Right atrium auricular region (tissue), 2 donors: ENCODE measurements around the gene SVOPL. TPM values are rescaled to one million over a fixed set of nuclear protein-coding genes. Genes with fewer than 3 reads are reported as not detected.

Experiments used
- DNase-seq: peaks from one replicate; pipeline ENCODE4 v3.0.0-alpha.2; 2019; ENCODE audit warnings: low spot score
- H3K27ac ChIP-seq, 2 donors: fragments of 200-600 bp; sonication (generic); 1 replicate in 1 of 2; 2 replicates in 1 of 2; pipeline ENCODE4 v1.5.1; 2016 to 2019
- H3K27me3 ChIP-seq, 2 donors: fragments of 200-600 bp; sonication (generic); one replicate each; pipeline versions ENCODE4 v1.5.1 to v1.6.0; 2017 to 2019
- H3K36me3 ChIP-seq: fragments of 200-600 bp; sonication (generic); one replicate; pipeline ENCODE4 v1.5.1; 2016
- H3K4me1 ChIP-seq, 2 donors: fragments of 200-600 bp; sonication (generic); one replicate each; pipeline versions ENCODE4 v1.5.1 to v1.6.0; 2017 to 2019
- H3K4me3 ChIP-seq, 2 donors: fragments of 200-600 bp; sonication (generic); 1 replicate in 1 of 2; 2 replicates in 1 of 2; pipeline ENCODE4 v1.5.1; 2017 to 2019; ENCODE audit warnings: mild to moderate bottlenecking in 1 of 2, moderate library complexity in 1 of 2
- H3K9me3 ChIP-seq, 2 donors: fragments of 200-600 bp; sonication (generic); one replicate each; pipeline ENCODE4 v1.5.1; 2019
- CTCF ChIP-seq, 2 donors: fragments of 200-600 bp; sonication (generic); IDR thresholded peaks; one replicate each; pipeline ENCODE4 v1.5.1; 2019; ENCODE audit warnings: antibody characterized with exemption in 2 of 2
- total RNA-seq, 2 donors: library from RNA; depleted of rRNA; stranded (reverse); fragments of >200 nt; gene quantifications; one replicate each; pipeline ENCODE4 v1.1.0, GENCODE V29; 2016

Gene SVOPL
- total RNA-seq, 2 donors from 2014 or later, result not detected

DNA sequence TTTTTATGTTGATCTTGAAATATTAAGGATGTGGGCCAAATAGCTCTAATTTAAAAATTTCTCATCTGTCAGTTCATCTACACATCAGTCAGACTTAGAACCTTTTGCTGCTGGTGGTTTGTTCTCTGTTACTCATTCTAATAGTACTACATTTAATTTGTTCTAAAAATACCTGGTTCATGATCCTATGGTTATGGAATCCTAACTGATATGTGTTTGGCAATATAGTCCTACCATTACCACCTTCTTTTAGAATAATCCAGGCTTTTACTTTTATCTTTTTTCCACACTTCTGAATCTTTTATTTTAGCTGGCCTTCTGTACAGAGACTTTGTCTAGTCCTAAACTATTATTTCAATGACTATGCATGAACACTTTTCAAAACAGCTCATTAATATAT, 116.9 kb downstream of the SVOPL start:
- Histone ChIP-seq H3K27ac (no peak overlapping the region), H3K36me3 (peaks cover 41% of the 10 kb centered on the region), H3K4me3 (no peak overlapping the region), H3K4me1 (no peaks in the 10 kb centered on the region), H3K27me3 (no peaks in the 10 kb centered on the region), H3K9me3 (no peaks in the 10 kb centered on the region)
- no peak for TF ChIP-seq CTCF (IDR thresholded peaks at IDR 0.05)
- no peak for DNase-seq

- H3K4me3 ChIP-seq, result no peak overlapping the region
- peaks cover 59% of the 10 kb centered on the region for H3K36me3 ChIP-seq
- no peak for DNase-seq
Observed at GRCh38 chr7:138581065-138581464, 120.1 kb downstream of the SVOPL start.

GRCh38 chr7:138579671-138580070, 121.5 kb downstream of the SVOPL start:
- no peak overlapping the region for H3K27ac ChIP-seq
- H3K27me3 ChIP-seq, result no peaks in the 10 kb centered on the region
- no peak overlapping the region for H3K4me3 ChIP-seq
- no peak for TF ChIP-seq CTCF (IDR thresholded peaks at IDR 0.05)
- H3K36me3 ChIP-seq, result peaks cover 59% of the 10 kb centered on the region
- no peak for DNase-seq
- H3K4me1 ChIP-seq, result no peaks in the 10 kb centered on the region
- H3K9me3 ChIP-seq, result no peaks in the 10 kb centered on the region

More at GRCh38 chr7:138581065-138581464, 120.1 kb downstream of the SVOPL start:
- TF ChIP-seq CTCF (IDR thresholded peaks at IDR 0.05), result no peak
- no peak overlapping the region for H3K27ac ChIP-seq
- H3K4me1 ChIP-seq, result no peaks in the 10 kb centered on the region
- no peaks in the 10 kb centered on the region for H3K9me3 ChIP-seq
- H3K27me3 ChIP-seq, result no peaks in the 10 kb centered on the region

DNA sequence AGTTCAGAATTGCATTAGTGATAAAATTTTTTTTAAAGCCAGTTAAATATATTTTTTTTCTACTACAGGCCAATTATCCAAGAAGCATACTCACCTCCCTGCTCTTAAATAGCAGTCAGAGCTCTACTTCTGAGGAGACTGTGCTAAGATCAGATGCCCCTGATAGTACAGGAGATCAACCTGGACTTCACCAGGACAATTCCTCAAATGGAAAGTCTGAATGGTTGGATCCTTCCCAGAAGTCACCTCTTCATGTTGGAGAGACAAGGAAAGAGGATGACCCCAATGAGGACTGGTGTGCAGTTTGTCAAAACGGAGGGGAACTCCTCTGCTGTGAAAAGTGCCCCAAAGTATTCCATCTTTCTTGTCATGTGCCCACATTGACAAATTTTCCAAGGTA, 122.0 kb downstream of the SVOPL start:
- Histone ChIP-seq H3K4me3 (no peak overlapping the region), H3K36me3 (peaks cover 59% of the 10 kb centered on the region), H3K27me3 (no peaks in the 10 kb centered on the region), H3K27ac (no peak overlapping the region), H3K4me1 (no peaks in the 10 kb centered on the region), H3K9me3 (no peaks in the 10 kb centered on the region)
- no peak for TF ChIP-seq CTCF (IDR thresholded peaks at IDR 0.05)
- no peak for DNase-seq

DNA sequence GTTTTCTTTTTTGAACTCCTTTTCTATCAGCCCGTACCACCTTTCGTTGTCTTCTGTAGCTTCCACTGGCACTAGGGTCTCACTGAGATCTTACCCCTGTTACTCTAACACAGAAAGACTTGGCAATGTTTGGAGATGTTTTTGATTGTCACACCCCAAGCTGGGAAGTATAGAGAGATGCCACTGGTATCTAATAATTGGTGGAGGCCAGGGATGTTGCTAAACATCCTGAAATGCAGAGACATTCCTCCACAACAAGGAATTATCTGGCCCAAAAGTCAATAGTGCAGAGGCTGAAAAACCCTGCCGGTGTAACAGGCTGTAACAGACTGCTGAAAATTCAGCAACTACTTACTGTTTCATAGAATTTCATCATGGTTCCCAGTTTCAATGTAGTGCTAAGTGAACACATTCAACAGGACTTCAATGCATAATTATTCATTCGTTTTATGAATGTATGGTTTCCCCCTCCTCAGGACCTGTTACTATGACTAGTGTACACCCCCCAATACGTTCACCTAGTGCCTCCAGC, 125.2 kb downstream of the SVOPL start:
- Histone ChIP-seq H3K4me3 (no peak overlapping the region), H3K27me3 (no peaks in the 10 kb centered on the region), H3K36me3 (peaks cover 61% of the 10 kb centered on the region), H3K9me3 (no peaks in the 10 kb centered on the region), H3K27ac (no peak overlapping the region), H3K4me1 (no peaks in the 10 kb centered on the region)
- no peak for DNase-seq
- TF ChIP-seq CTCF (IDR thresholded peaks at IDR 0.05), result no peak

DNA sequence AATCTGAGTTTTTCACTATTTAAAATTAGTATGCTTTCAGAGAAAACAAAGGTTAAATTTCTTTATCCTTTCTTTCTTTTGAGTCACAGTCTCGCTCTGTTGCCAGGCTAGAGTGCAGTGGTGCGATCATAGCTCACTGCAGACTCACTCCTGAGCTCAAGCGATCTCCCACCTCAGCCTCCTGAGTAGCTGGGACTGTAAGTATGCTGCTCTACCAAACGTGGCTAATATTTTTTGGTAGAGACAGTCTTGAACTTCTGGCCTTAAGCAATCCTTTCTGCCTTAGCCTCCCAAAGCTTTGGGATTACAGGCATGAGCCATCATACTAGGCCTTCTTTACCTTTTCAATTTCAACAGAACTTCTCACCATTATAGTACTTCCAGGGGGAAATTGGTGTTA, 127.4 kb downstream of the SVOPL start:
- H3K4me3 ChIP-seq, result no peak overlapping the region
- no peak for TF ChIP-seq CTCF (IDR thresholded peaks at IDR 0.05)
- no peaks in the 10 kb centered on the region for H3K9me3 ChIP-seq
- H3K27ac ChIP-seq, result no peak overlapping the region
- DNase-seq, result no peak
- peaks cover 43% of the 10 kb centered on the region for H3K36me3 ChIP-seq
- H3K27me3 ChIP-seq, result no peaks in the 10 kb centered on the region
- H3K4me1 ChIP-seq, result no peaks in the 10 kb centered on the region
